GM12892 (cell line): ENCODE data around the gene PLEKHG5.
"Not testable (repeated sequence)": the region's sequence is repeated elsewhere in the genome, so short reads cannot be mapped to it uniquely, and the experiment has no call there.

Experiments
- POLR2A ChIP-seq: IDR thresholded peaks from 2 replicates; pipeline ENCODE4 v1.6.1; 2011; ENCODE audit warnings: low read depth, low read length, control low read depth
- TAF1 ChIP-seq: IDR thresholded peaks from 2 replicates; pipeline ENCODE4 v1.6.1; 2011; ENCODE audit warnings: low read depth, mild to moderate bottlenecking, control low read depth, low read length, borderline replicate concordance

- not testable (repeated sequence) for TF ChIP-seq POLR2A, TAF1
These were observed 35.5 kb downstream of the PLEKHG5 start for GRCh38 chr1:6455752-6456520.
